ENCODE results near the gene CDH4. TPM values are rescaled to one million over a fixed set of nuclear protein-coding genes. Genes with fewer than 3 reads are reported as not detected.

The CDH4 gene
- total and polyA plus RNA-seq, 10 donors, result 0.30 to 20.1 (median 7.7) TPM

DNA sequence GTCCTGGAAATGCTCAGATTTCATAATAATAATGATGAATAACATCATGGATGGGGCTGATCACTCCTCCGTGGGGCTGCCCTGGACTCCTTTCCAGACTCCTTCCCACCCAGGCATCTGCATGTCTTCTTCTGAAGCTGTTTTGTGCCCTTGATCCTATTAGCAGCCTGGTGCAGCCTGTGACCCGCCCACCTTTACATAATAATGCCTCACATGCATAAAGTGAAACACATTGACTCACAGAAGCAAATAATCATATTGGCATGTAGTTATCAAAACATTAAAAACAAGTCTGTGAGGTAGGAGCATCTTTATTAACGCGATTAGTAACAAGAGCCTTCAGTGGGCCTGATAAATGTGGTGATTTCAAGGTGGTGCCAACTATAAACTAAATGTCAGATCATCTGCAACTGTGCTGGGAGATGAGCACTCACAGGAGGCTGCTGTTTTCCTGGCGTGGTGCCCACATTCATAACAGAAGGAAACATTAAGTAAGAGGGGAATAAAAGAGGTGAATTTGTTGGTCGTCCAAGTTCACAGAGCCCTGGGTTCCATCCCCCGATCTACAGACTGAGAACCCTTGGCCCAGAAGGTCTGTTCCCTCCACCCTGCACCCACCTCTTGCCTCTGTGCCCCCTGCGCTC lies 344.7 kb downstream of the CDH4 start:
- 71 to 88% (median 83%) methylated on average over 8 of the region's 8 CpGs for WGBS, 5 donors
- H3K4me1 ChIP-seq, result no peaks in the 10 kb centered on the region

DNA sequence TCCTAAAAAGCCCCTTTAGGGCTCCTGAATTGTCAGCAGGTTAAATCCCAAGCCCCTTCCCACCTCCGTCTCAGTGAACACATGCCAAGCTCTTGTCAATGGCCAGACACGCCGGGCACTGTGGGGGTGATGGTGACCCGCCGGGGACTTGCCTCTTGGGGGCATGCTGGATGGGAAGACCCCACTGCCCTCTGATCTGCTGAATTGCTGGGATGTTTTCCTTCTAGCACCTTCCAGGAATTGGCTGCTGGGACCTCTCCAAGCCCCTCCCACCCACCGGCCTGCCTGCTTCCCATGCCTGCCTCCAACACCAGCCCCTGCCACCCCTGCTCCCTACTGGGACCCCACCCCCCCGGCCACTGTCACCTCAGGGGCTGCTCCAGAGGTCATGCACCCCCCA lies 345.9 kb downstream of the CDH4 start:
- Histone ChIP-seq H3K36me3 (no peaks in the 10 kb centered on the region), H3K4me3 (no peak overlapping the region), H3K9me3 (peaks cover 0 to 94% (median 34%) of the 10 kb centered on the region in 8 donors), H3K4me1 (no peaks in the 10 kb centered on the region), H3K27me3 (replicated peaks in 1 of 7) (peaks cover 0 to 17% (median 0%) of the 10 kb centered on the region in 7 donors), H3K27ac (no peak overlapping the region)
- intact Hi-C loops (cut with DNase I; ENCODE audit: low total_unique reads), result no loop called here
- 78 to 82% (median 80%) methylated on average over 7 of the region's 7 CpGs for WGBS, 5 donors
- TF ChIP-seq, protein P1, sequence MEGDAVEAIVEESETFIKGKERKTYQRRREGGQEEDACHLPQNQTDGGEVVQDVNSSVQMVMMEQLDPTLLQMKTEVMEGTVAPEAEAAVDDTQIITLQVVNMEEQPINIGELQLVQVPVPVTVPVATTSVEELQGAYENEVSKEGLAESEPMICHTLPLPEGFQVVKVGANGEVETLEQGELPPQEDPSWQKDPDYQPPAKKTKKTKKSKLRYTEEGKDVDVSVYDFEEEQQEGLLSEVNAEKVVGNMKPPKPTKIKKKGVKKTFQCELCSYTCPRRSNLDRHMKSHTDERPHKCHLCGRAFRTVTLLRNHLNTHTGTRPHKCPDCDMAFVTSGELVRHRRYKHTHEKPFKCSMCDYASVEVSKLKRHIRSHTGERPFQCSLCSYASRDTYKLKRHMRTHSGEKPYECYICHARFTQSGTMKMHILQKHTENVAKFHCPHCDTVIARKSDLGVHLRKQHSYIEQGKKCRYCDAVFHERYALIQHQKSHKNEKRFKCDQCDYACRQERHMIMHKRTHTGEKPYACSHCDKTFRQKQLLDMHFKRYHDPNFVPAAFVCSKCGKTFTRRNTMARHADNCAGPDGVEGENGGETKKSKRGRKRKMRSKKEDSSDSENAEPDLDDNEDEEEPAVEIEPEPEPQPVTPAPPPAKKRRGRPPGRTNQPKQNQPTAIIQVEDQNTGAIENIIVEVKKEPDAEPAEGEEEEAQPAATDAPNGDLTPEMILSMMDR (IDR thresholded peaks at IDR 0.05 in 8 of 11, conservative IDR thresholded peaks at IDR 0.05 in 3 of 11), result no peak
- no peak for TF ChIP-seq POLR2AphosphoS5 (IDR thresholded peaks at IDR 0.05)
- no peak for TF ChIP-seq POLR2A (IDR thresholded peaks at IDR 0.05)
- no peak for DNase-seq

More for the DNA sequence above, 344.7 kb downstream of the CDH4 start:
- peaks cover 0 to 17% (median 0%) of the 10 kb centered on the region in 7 donors for H3K27me3 ChIP-seq (replicated peaks in 1 of 7)
- no peak overlapping the region for H3K4me3 ChIP-seq
- peaks cover 0 to 94% (median 44%) of the 10 kb centered on the region in 8 donors for H3K9me3 ChIP-seq
- DNase-seq, result no peak
- no peak for TF ChIP-seq POLR2AphosphoS5 (IDR thresholded peaks at IDR 0.05)
- TF ChIP-seq, protein P1 (IDR thresholded peaks at IDR 0.05 in 8 of 11, conservative IDR thresholded peaks at IDR 0.05 in 3 of 11), result no peak
- TF ChIP-seq POLR2A (IDR thresholded peaks at IDR 0.05), result no peak
- intact Hi-C loops (cut with DNase I; ENCODE audit: low total_unique reads), result no loop called here
- H3K27ac ChIP-seq, result no peak overlapping the region
- no peaks in the 10 kb centered on the region for H3K36me3 ChIP-seq

DNA sequence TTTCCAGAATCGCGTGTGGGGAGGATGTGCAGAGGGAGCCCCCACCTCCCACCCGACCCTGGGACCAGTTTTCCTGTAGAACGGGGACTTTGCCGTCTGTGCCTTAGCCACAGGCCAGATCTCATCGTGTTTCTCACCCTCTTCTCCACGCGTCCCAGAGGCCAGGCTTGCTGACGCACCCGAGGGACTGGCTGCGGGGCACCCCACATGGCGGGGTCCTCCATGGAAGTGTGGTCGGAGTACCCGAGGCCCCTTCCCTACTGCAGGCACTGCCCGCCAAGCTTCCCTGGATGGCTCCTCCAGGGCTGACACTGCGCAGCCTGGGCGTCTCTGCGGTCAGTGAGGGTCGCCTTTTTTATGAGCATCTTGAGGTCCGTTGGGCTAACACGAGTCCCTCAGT lies 346.5 kb downstream of the CDH4 start:
- no peak for DNase-seq
- H3K4me1 ChIP-seq, result no peaks in the 10 kb centered on the region
- no peak overlapping the region for H3K27ac ChIP-seq
- intact Hi-C loops (cut with DNase I; ENCODE audit: low total_unique reads), result no loop called here
- peaks cover 0 to 94% (median 33%) of the 10 kb centered on the region in 8 donors for H3K9me3 ChIP-seq
- 81 to 87% (median 84%) methylated on average over 16 to 21 of the region's 21 CpGs for WGBS, 5 donors
- H3K4me3 ChIP-seq, result no peak overlapping the region
- TF ChIP-seq, protein P1 (IDR thresholded peaks at IDR 0.05 in 8 of 11, conservative IDR thresholded peaks at IDR 0.05 in 3 of 11), result no peak
- TF ChIP-seq POLR2AphosphoS5 (IDR thresholded peaks at IDR 0.05) (no peak), POLR2A (IDR thresholded peaks at IDR 0.05) (no peak)
- no peaks in the 10 kb centered on the region for H3K36me3 ChIP-seq
- peaks cover 0 to 17% (median 0%) of the 10 kb centered on the region in 7 donors for H3K27me3 ChIP-seq (replicated peaks in 1 of 7)

DNA sequence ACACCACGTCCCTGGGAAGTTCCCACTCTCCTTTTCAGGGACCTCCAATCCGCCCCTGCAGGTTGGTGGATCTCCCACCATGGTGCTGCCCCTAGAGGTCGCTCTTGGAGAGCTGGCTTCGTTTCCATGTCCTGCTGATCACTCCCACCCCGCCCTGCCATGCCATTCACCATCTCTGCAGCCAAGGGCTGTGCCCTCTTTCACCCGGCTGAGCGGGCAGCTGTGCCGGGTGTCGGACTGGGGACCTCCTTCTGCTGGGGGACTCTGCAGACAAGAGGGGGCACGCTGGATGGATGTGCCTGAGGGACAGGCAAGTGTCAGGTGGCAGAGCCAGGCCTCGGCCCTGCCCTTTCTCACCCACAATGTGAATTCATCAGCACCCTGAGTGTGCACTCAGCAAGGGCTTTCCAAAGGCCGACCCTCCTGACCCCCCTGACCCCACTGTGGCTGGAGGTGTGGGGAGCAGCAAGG lies 347.0 kb downstream of the CDH4 start:
- TF ChIP-seq, protein P1 (IDR thresholded peaks at IDR 0.05 in 8 of 11, conservative IDR thresholded peaks at IDR 0.05 in 3 of 11), result no peak
- TF ChIP-seq POLR2A (IDR thresholded peaks at IDR 0.05), result no peak
- no peak for TF ChIP-seq POLR2AphosphoS5 (IDR thresholded peaks at IDR 0.05)
- Histone ChIP-seq H3K27ac (no peak overlapping the region), H3K4me3 (no peak overlapping the region), H3K4me1 (peaks cover 0 to 2% (median 0%) of the 10 kb centered on the region in 6 donors), H3K27me3 (replicated peaks in 1 of 7) (peaks cover 0 to 17% (median 0%) of the 10 kb centered on the region in 7 donors), H3K9me3 (peaks cover 0 to 95% (median 37%) of the 10 kb centered on the region in 8 donors), H3K36me3 (no peaks in the 10 kb centered on the region)
- intact Hi-C loops (cut with DNase I; ENCODE audit: low total_unique reads), result no loop called here
- DNase-seq, result no peak
- 38 to 72% (median 71%) methylated on average over 5 to 12 of the region's 12 CpGs for WGBS, 5 donors
